ENCODE data around the gene ADSS1.

DNA sequence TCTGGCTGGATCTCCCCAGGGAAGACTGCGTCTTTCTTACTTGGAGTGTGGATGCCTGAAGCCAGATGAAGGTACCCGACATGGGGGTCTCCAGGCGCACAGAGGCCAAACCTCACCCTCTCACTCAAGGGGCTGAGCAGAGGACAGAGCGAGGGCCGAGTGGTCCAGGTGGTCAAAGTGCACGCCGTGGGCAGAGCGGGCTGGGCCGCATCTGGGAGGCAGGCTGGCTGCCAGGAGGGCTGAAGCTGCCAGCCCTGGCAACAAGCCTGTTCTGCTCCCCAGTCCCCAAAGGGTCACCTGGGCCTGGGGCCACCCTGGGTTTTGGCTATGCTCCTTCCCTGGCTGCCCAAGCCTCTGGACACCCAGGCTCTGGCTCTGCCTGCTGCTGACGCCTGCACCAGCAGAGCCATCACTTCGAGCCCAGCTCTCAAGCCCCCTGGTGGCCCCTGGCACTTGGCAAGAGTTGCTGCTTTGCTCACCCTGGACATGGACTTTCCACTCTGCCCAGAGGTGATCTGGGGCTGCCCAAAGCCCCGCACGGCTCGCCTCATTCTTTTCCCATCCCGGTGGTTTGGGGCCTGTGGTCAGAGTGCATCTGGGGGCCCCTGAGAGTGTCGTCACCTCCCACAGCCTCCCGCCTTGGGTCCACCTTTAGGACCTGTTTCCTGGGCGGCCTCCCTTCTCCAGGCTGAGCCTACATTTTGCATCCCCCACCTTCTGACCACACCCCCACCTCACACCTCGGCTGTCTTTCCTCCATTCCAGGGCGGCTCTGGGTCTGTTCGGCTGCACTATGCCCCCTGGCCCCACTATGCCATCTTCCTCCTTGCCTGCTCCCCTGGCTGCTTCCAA is 2.8 kb downstream of the ADSS1 start:
- TF ChIP-seq, protein P1, sequence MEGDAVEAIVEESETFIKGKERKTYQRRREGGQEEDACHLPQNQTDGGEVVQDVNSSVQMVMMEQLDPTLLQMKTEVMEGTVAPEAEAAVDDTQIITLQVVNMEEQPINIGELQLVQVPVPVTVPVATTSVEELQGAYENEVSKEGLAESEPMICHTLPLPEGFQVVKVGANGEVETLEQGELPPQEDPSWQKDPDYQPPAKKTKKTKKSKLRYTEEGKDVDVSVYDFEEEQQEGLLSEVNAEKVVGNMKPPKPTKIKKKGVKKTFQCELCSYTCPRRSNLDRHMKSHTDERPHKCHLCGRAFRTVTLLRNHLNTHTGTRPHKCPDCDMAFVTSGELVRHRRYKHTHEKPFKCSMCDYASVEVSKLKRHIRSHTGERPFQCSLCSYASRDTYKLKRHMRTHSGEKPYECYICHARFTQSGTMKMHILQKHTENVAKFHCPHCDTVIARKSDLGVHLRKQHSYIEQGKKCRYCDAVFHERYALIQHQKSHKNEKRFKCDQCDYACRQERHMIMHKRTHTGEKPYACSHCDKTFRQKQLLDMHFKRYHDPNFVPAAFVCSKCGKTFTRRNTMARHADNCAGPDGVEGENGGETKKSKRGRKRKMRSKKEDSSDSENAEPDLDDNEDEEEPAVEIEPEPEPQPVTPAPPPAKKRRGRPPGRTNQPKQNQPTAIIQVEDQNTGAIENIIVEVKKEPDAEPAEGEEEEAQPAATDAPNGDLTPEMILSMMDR (IDR thresholded peaks at IDR 0.05), result no peak
- TF ChIP-seq POLR2A (IDR thresholded peaks at IDR 0.05), result no peak

Data from Peyer's patch (tissue), 4 donors.